Hepatocyte (in vitro differentiated cells): Measurements from ENCODE around the gene PRKAR1B.

ENCODE experiments used
- CTCF ChIP-seq: fragments of 200-600 bp; sonication (generic); IDR thresholded peaks from 2 replicates; pipeline ENCODE4 v1.5.1; 2016; ENCODE audit warnings: antibody characterized with exemption, mild to moderate bottlenecking; ENCODE audit not compliant: poor library complexity
- EZH2 ChIP-seq: fragments of 200-600 bp; sonication (generic); IDR thresholded peaks from 2 replicates; pipeline ENCODE4 v1.6.1; 2016; ENCODE audit warnings: antibody characterized with exemption, mild to moderate bottlenecking, borderline replicate concordance

- TF ChIP-seq CTCF (no peak), EZH2 (no peak)
Observed at GRCh38 chr7:556291-556826, 170.7 kb downstream of the PRKAR1B start.
